ENCODE results near the gene FEZF2.

- TF ChIP-seq CTCF (IDR thresholded peaks at IDR 0.05; ENCODE audit: poor library complexity) (no peak), EZH2 (IDR thresholded peaks at IDR 0.05; ENCODE audit: borderline replicate concordance) (no peak), EZH2phosphoT487 (IDR thresholded peaks at IDR 0.05; ENCODE audit: low read depth, severe bottlenecking, unreplicated experiment) (no peak)
These were observed 47.9 kb upstream of the FEZF2 start for GRCh38 chr3:62421207-62421606.
